ENCODE measurements around the gene IGSF21.

Gene IGSF21

GRCh38 chr1:18316764-18317163 lies 209.2 kb downstream of the IGSF21 start:
- no peak for DNase-seq (ENCODE audit: low spot score)
- no peak overlapping the region for H3K27ac ChIP-seq
- ChIA-PET CTCF (interaction anchor here (1.1 kb wide), 1 partner anchor 8 kb away, joined by 3 read pairs; no protein-coding TSS in a partner anchor), POLR2A (ENCODE audit: low non-redundant PET) (no interaction called here)
- no peak for TF ChIP-seq CTCF (conservative IDR thresholded peaks at IDR 0.05; ENCODE audit: low read depth)

- DNase-seq (ENCODE audit: low spot score): no peak
- POLR2A ChIA-PET (ENCODE audit: low non-redundant PET): no interaction called here
- no peak for TF ChIP-seq CTCF (conservative IDR thresholded peaks at IDR 0.05; ENCODE audit: low read depth)
- CTCF ChIA-PET: interaction anchor here (0.6 to 1.0 kb wide), 2 partner anchors 17 to 263 kb away, joined by 3 read pairs; no protein-coding TSS in a partner anchor
- no peak overlapping the region for H3K27ac ChIP-seq
These were observed 211.5 kb downstream of the IGSF21 start for GRCh38 chr1:18319099-18319498.

- no peak for TF ChIP-seq CTCF (conservative IDR thresholded peaks at IDR 0.05; ENCODE audit: low read depth)
- ChIA-PET POLR2A (ENCODE audit: low non-redundant PET) (no interaction called here), CTCF (interaction anchor here (0.8 kb wide), 1 partner anchor 28 kb away, joined by 4 read pairs; no protein-coding TSS in a partner anchor)
- DNase-seq (ENCODE audit: low spot score): no peak
- H3K27ac ChIP-seq: no peak overlapping the region
These were observed 212.5 kb downstream of the IGSF21 start for GRCh38 chr1:18320051-18320450.

GRCh38 chr1:18322368-18323032 lies 214.9 kb downstream of the IGSF21 start:
- CTCF ChIA-PET: interaction anchor here (0.6 to 1.0 kb wide), 3 partner anchors 36 to 430 kb away, joined by 3 read pairs; no protein-coding TSS in a partner anchor
- no peak for TF ChIP-seq CTCF (conservative IDR thresholded peaks at IDR 0.05; ENCODE audit: low read depth)
- POLR2A ChIA-PET (ENCODE audit: low non-redundant PET): no interaction called here
- no peak overlapping the region for H3K27ac ChIP-seq
- DNase-seq (ENCODE audit: low spot score): no peak

- H3K27ac ChIP-seq: no peak overlapping the region
- CTCF ChIA-PET: interaction anchor here (0.8 to 1.4 kb wide), 2 partner anchors 13 to 431 kb away, joined by 3 read pairs; no protein-coding TSS in a partner anchor
- POLR2A ChIA-PET (ENCODE audit: low non-redundant PET): no interaction called here
- DNase-seq (ENCODE audit: low spot score): no peak
- TF ChIP-seq CTCF (conservative IDR thresholded peaks at IDR 0.05; ENCODE audit: low read depth): no peak
These were observed 215.7 kb downstream of the IGSF21 start for GRCh38 chr1:18323259-18323658.

GRCh38 chr1:18324246-18324645 lies 216.6 kb downstream of the IGSF21 start:
- no peak overlapping the region for H3K27ac ChIP-seq
- no peak for TF ChIP-seq CTCF (conservative IDR thresholded peaks at IDR 0.05; ENCODE audit: low read depth)
- POLR2A ChIA-PET (ENCODE audit: low non-redundant PET): no interaction called here
- DNase-seq (ENCODE audit: low spot score): no peak
- CTCF ChIA-PET: interaction anchor here (0.6 to 1.4 kb wide), 5 partner anchors 8 to 473 kb away, joined by 3 to 4 read pairs (median 3); no protein-coding TSS in a partner anchor
